GM19023 (cell line): ENCODE results near the gene TMEM266.

Source experiments
- ATAC-seq: cut with Tn5 transposase; IDR thresholded peaks from one replicate; pipeline ENCODE4 v1.9.1; 2021; ENCODE audit warnings: mild to moderate bottlenecking, moderate library complexity; ENCODE audit not compliant: unreplicated experiment

TMEM266 gene

GRCh38 chr15:76065245-76065644 is 5.5 kb downstream of the TMEM266 start:
- no peak for ATAC-seq

- ATAC-seq, result no peak
These were observed 6.0 kb downstream of the TMEM266 start for GRCh38 chr15:76065793-76066192.

- ATAC-seq, result no peak
These were observed 10.4 kb downstream of the TMEM266 start for GRCh38 chr15:76070192-76070591.

- no peak for ATAC-seq
These were observed 11.3 kb downstream of the TMEM266 start for GRCh38 chr15:76070921-76071635.

GRCh38 chr15:76071806-76072205 is 12.0 kb downstream of the TMEM266 start:
- ATAC-seq, result no peak

- no peak for ATAC-seq
These were observed 13.8 kb downstream of the TMEM266 start for GRCh38 chr15:76073554-76073953.

GRCh38 chr15:76075046-76075445 is 15.3 kb downstream of the TMEM266 start:
- ATAC-seq, result no peak

- ATAC-seq, result no peak
These were observed 18.6 kb downstream of the TMEM266 start for GRCh38 chr15:76078285-76078877.

- ATAC-seq, result no peak
These were observed 24.5 kb downstream of the TMEM266 start for GRCh38 chr15:76084256-76084655.

GRCh38 chr15:76098685-76099084 is 38.9 kb downstream of the TMEM266 start:
- no peak for ATAC-seq

GRCh38 chr15:76099388-76099787 is 39.6 kb downstream of the TMEM266 start:
- ATAC-seq, result no peak

- no peak for ATAC-seq
These were observed 40.6 kb downstream of the TMEM266 start for GRCh38 chr15:76100361-76100760.

GRCh38 chr15:76101655-76102054 is 41.9 kb downstream of the TMEM266 start:
- ATAC-seq, result no peak

- no peak for ATAC-seq
These were observed 45.6 kb downstream of the TMEM266 start for GRCh38 chr15:76105391-76105790.

GRCh38 chr15:76105911-76106310 is 46.1 kb downstream of the TMEM266 start:
- no peak for ATAC-seq

- no peak for ATAC-seq
These were observed 47.4 kb downstream of the TMEM266 start for GRCh38 chr15:76107169-76107568.

GRCh38 chr15:76108021-76108723 is 48.4 kb downstream of the TMEM266 start:
- no peak for ATAC-seq

GRCh38 chr15:76109046-76109445 is 49.3 kb downstream of the TMEM266 start:
- ATAC-seq, result no peak

GRCh38 chr15:76114561-76114960 is 54.8 kb downstream of the TMEM266 start:
- ATAC-seq, result no peak

GRCh38 chr15:76116138-76116885 is 56.5 kb downstream of the TMEM266 start:
- ATAC-seq, result no peak

GRCh38 chr15:76117181-76117580 is 57.4 kb downstream of the TMEM266 start:
- no peak for ATAC-seq
